Uterus (tissue), 2 donors: ENCODE data around the gene CLASRP.

ENCODE experiments used
- CTCF ChIP-seq, 4 experiments: fragments of 200-600 bp in 2 of 4; fragments of 450-650 bp in 2 of 4; sonication (generic) in 2 of 4; IDR thresholded peaks; one replicate each; pipeline ENCODE4 v1.5.1; 2016 to 2019; ENCODE audit warnings: antibody characterized with exemption in 4 of 4, mild to moderate bottlenecking in 2 of 4, moderate library complexity in 1 of 4
- POLR2A ChIP-seq, 2 donors: fragments of 450-650 bp; IDR thresholded peaks; one replicate each; pipeline ENCODE4 v1.6.1; 2016; ENCODE audit warnings: antibody characterized with exemption in 2 of 2, mild to moderate bottlenecking in 1 of 2, moderate library complexity in 1 of 2

GRCh38 chr19:45094707-45095106 lies 55.9 kb downstream of the CLASRP start:
- TF ChIP-seq CTCF (IDR thresholded peaks at IDR 0.05) (no peak), POLR2A (IDR thresholded peaks at IDR 0.05) (no peak)
